ENCODE measurements around the gene TBCCD1. TPM values are rescaled to one million over a fixed set of nuclear protein-coding genes. Genes with fewer than 3 reads are reported as not detected.

The TBCCD1 gene
- total RNA-seq, 4 donors from 2014 or later, result 9.7 to 17.7 (median 14.6) TPM

GRCh38 chr3:186497608-186498007 is 69.5 kb downstream of the TBCCD1 start:
- whole genome bisulfite sequencing, 2 donors, result 85 to 88% methylated on average over 3 to 4 of the region's 4 CpGs
- no peak for DNase-seq (ENCODE audit: low spot score in 2 of 2)
- intact Hi-C loops (cut with DNase I; ENCODE audit: low total_unique reads), result no loop called here
- no peak overlapping the region for H3K4me3 ChIP-seq (ENCODE audit: low read depth, poor library complexity, severe bottlenecking)
- TF ChIP-seq POLR2A (IDR thresholded peaks at IDR 0.05), result no peak
- TF ChIP-seq, protein P1, sequence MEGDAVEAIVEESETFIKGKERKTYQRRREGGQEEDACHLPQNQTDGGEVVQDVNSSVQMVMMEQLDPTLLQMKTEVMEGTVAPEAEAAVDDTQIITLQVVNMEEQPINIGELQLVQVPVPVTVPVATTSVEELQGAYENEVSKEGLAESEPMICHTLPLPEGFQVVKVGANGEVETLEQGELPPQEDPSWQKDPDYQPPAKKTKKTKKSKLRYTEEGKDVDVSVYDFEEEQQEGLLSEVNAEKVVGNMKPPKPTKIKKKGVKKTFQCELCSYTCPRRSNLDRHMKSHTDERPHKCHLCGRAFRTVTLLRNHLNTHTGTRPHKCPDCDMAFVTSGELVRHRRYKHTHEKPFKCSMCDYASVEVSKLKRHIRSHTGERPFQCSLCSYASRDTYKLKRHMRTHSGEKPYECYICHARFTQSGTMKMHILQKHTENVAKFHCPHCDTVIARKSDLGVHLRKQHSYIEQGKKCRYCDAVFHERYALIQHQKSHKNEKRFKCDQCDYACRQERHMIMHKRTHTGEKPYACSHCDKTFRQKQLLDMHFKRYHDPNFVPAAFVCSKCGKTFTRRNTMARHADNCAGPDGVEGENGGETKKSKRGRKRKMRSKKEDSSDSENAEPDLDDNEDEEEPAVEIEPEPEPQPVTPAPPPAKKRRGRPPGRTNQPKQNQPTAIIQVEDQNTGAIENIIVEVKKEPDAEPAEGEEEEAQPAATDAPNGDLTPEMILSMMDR (IDR thresholded peaks at IDR 0.05), result no peak

DNA sequence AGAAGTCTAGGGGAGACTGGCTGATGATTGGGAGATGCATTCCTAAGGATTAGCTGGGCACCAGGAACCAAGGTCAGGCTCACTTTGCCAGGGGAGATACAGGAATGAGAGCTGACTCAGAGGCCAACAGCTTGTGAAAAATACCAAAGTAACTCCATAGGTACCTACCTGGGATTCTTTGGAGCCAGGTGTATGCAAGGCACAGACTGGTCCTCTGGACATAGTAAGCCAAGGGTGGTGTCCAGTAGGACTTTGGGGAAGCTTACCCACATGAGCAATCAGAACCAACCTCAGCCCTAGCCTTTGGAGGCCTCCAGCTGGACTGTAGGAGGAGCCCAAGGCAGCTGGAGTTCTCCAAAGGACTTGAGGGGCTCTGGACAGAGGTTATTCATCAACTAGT is 70.5 kb downstream of the TBCCD1 start:
- no peak overlapping the region for H3K4me3 ChIP-seq (ENCODE audit: low read depth, poor library complexity, severe bottlenecking)
- TF ChIP-seq, protein P1 (IDR thresholded peaks at IDR 0.05), result no peak
- no peak for TF ChIP-seq POLR2A (IDR thresholded peaks at IDR 0.05)
- intact Hi-C loops (cut with DNase I; ENCODE audit: low total_unique reads), result no loop called here
- DNase-seq (ENCODE audit: low spot score in 2 of 2), result no peak

Other genes with a start within 250 kb of the TBCCD1 start
- 1 to 10 TPM; 1.1 to 9.5 (median 1.7) TPM for gene DGKG, start 205.1 kb downstream of the TBCCD1 start, total RNA-seq
- gene CRYGS, start 23.0 kb downstream of the TBCCD1 start, total RNA-seq, result 1 to 10 TPM in 2 of 4 donors, under 1 TPM in 2; 0.42 to 2.3 (median 1.3) TPM
- 10 to 100 TPM; 24.7 to 32.1 (median 26.4) TPM for gene DNAJB11, start 3.4 kb upstream of the TBCCD1 start, total RNA-seq
- under 1 TPM in 1 of 4 donors, not detected in 3; 0.36 TPM for gene AHSG, start 45.7 kb upstream of the TBCCD1 start, total RNA-seq
- 10 to 100 TPM in 2 of 4 donors, 1 to 10 TPM in 2; 4.0 to 13.5 (median 9.3) TPM for gene FETUB, start 73.1 kb upstream of the TBCCD1 start, total RNA-seq
- under 1 TPM in 2 of 4 donors, not detected in 2; 0.10 to 0.34 TPM for gene HRG, start 98.7 kb upstream of the TBCCD1 start, total RNA-seq
- not detected for gene KNG1, start 150.0 kb upstream of the TBCCD1 start, total RNA-seq
- gene EIF4A2, start 216.2 kb upstream of the TBCCD1 start, total RNA-seq, result 100 to 1,000 TPM; 224 to 547 (median 310) TPM
- 10 to 100 TPM in 2 of 4 donors, 1 to 10 TPM in 2; 6.3 to 14.0 (median 10.5) TPM for gene RFC4, start 239.1 kb upstream of the TBCCD1 start, total RNA-seq

Measured in lower leg skin (tissue), 4 donors.